PC-3 (cell line): ENCODE results near the gene FILIP1L. TPM values are rescaled to one million over a fixed set of nuclear protein-coding genes. Genes with fewer than 3 reads are reported as not detected.

Experiments
- ATAC-seq: fragments of 200-7000 bp; cut with Tn5 transposase; 2 replicates; pipeline ENCODE4 v1.9.1; 2020; ENCODE audit warnings: mild to moderate bottlenecking, moderate library complexity
- BruUV-seq: library from RNA; stranded (reverse); fragments of 400-500 nt; replicated peaks from 2 replicates; lab custom pipeline; 2021; lab: Mats Ljungman, UMichigan
- CTCF ChIA-PET: fragments of 300-600 bp; sonication (Branson Sonifier 250); formaldehyde crosslinking; loops from one replicate; lab custom pipeline; 2022; ENCODE audit warnings: antibody characterized with exemption; lab: Charles Lee
- POLR2A ChIA-PET: fragments of 300-600 bp; sonication (Branson Sonifier 250); formaldehyde crosslinking; loops from one replicate; lab custom pipeline; 2022; ENCODE audit warnings: antibody characterized with exemption; ENCODE audit not compliant: unreplicated experiment; lab: Charles Lee
- DNase-seq: peaks from one replicate; pipeline ENCODE4 v3.0.0-alpha.2; 2015
- H2AFZ ChIP-seq: fragments of 300-600 bp; sonication (generic); 2 replicates; pipeline ENCODE4 v1.6.0; 2016; ENCODE audit warnings: antibody characterized with exemption, low read length
- H3F3A ChIP-seq: fragments of 300-600 bp; sonication (generic); one replicate; pipeline ENCODE4 v1.6.0; 2017; ENCODE audit warnings: antibody characterized with exemption, low read length, control low read depth, mild to moderate bottlenecking; ENCODE audit not compliant: unreplicated experiment
- H3K27ac ChIP-seq: fragments of 300-600 bp; sonication (generic); 2 replicates; pipeline ENCODE4 v1.5.1; 2016; ENCODE audit warnings: mild to moderate bottlenecking, low read length
- H3K27me3 ChIP-seq: fragments of 300-600 bp; sonication (generic); 2 replicates; pipeline ENCODE4 v1.6.1; 2016; ENCODE audit warnings: low read length, mixed read lengths
- H3K36me3 ChIP-seq: fragments of 300-600 bp; sonication (generic); 2 replicates; pipeline ENCODE4 v1.6.1; 2016; ENCODE audit warnings: low read depth, mixed run types, low read length, mixed read lengths
- H3K4me1 ChIP-seq: fragments of 300-600 bp; sonication (generic); 2 replicates; pipeline ENCODE4 v1.5.1; 2016; ENCODE audit warnings: low read length; ENCODE audit not compliant: insufficient read depth
- H3K4me2 ChIP-seq: fragments of 300-600 bp; sonication (generic); 2 replicates; pipeline ENCODE4 v1.6.0; 2016; ENCODE audit warnings: low read length
- H3K4me3 ChIP-seq: fragments of 300-600 bp; sonication (generic); 2 replicates; pipeline ENCODE4 v1.5.1; 2016; ENCODE audit warnings: mild to moderate bottlenecking, low read length, mixed read lengths
- H3K79me2 ChIP-seq: fragments of 300-600 bp; sonication (generic); 2 replicates; pipeline ENCODE4 v1.6.1; 2017; ENCODE audit warnings: low read length, mixed read lengths
- H3K9ac ChIP-seq: fragments of 300-600 bp; sonication (generic); 2 replicates; pipeline ENCODE4 v1.6.0; 2016; ENCODE audit warnings: mild to moderate bottlenecking, low read length
- H3K9me2 ChIP-seq: fragments of 300-600 bp; sonication (generic); replicated peaks from 2 replicates; pipeline ENCODE4 v1.6.1; 2016; ENCODE audit warnings: mixed run types, low read length, mixed read lengths
- H3K9me3 ChIP-seq: fragments of 300-600 bp; sonication (generic); 2 replicates; pipeline ENCODE4 v1.6.1; 2016; ENCODE audit warnings: low read length, mixed read lengths
- H4K20me1 ChIP-seq: fragments of 300-600 bp; sonication (generic); 2 replicates; pipeline ENCODE4 v1.6.1; 2016; ENCODE audit warnings: low read length, mixed read lengths
- EZH2 ChIP-seq: fragments of 300-600 bp; sonication (generic); IDR thresholded peaks from one replicate; pipeline ENCODE4 v1.6.1; 2017; ENCODE audit warnings: antibody characterized with exemption, mild to moderate bottlenecking, low read length; ENCODE audit not compliant: unreplicated experiment
- EZH2phosphoT487 ChIP-seq: fragments of 300-600 bp; sonication (generic); IDR thresholded peaks from 2 replicates; pipeline ENCODE4 v1.6.1; 2018; ENCODE audit warnings: mild to moderate bottlenecking, antibody characterized with exemption, low read length, borderline replicate concordance
- intact Hi-C: fragments of 100-400 bp; cut with micrococcal nuclease; formaldehyde crosslinking; loops from 2 replicates; pipeline ENCODE4 v1.9.0; 2023
- total RNA-seq: library from RNA; depleted of rRNA; stranded (reverse); fragments of >200 nt; gene quantifications from 2 replicates; pipeline ENCODE4 v1.2.3, GENCODE V29; 2014
- TF ChIP-seq, protein P1 (sequence below): fragments of 300-600 bp; sonication (generic); conservative IDR thresholded peaks from 2 replicates; pipeline ENCODE4 v1.5.1; 2017; ENCODE audit warnings: antibody characterized with exemption, low read depth, mild to moderate bottlenecking, low read length

FILIP1L gene
- total RNA-seq, 1 experiment from 2014 or later, result not detected

DNA sequence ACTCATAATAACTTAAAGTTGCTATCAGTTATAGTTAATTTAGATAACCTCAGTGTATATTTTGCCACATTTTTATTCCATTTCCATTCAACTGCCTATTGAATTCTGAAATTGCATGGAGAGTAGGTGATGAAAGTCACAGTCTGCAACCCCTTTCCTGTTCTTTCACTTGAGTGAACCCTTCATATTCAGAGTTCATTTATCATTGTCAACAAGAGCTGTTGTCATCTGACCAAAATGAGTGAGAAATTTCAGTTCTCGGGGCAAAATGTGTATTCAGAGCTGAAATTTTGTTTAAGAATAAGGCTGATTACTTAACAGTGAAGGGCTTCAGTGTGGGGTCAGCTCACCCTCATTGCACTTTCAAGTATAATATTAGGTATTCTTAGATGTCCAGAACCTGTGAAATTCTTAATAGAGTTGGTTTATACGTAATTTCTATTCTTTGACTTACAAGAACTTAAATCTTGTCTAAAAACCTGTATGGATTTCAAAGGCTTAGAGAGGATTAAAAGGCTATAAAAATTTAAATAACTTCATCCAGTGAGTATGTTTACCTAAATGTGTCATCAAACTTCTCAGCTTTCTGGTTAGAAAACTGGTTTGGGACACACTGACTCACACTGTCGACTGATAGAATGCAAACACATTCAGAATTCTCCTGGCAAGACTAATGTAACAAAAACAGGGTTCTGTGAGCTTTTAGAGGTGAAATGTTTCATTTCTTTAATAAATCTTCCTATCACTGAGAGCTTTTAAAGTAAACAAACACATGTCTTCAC is 204.4 kb downstream of the FILIP1L start:
- Histone ChIP-seq H3K4me1 (peaks cover 55% of the 10 kb centered on the region), H3K79me2 (peaks cover 71% of the 10 kb centered on the region), H3K4me3 (peak overlapping the region; percentile 50), H3F3A (peaks cover 8% of the 10 kb centered on the region), H3K9me2 (no peaks in the 10 kb centered on the region), H3K4me2 (peak overlapping the region; percentile 81), H3K9ac (peak overlapping the region; percentile 43), H4K20me1 (no peaks in the 10 kb centered on the region), H3K36me3 (no peaks in the 10 kb centered on the region), H3K27ac (peak overlapping the region; percentile 87), H3K27me3 (no peaks in the 10 kb centered on the region), H3K9me3 (no peaks in the 10 kb centered on the region), H2AFZ (no peak overlapping the region)
- intact Hi-C loops, result loop anchor here (1.0 kb wide), 2 partner anchors 9 to 137 kb away; no protein-coding TSS in a partner anchor
- ChIA-PET POLR2A (interaction anchor here (0.6 to 1.0 kb wide), 2 partner anchors 48 to 67 kb away, joined by 4 to 6 read pairs; no protein-coding TSS in a partner anchor), CTCF (interaction anchor here (0.5 to 0.7 kb wide), 3 partner anchors 67 to 344 kb away, joined by 4 to 6 read pairs (median 5); no protein-coding TSS in a partner anchor)
- TF ChIP-seq, protein P1, sequence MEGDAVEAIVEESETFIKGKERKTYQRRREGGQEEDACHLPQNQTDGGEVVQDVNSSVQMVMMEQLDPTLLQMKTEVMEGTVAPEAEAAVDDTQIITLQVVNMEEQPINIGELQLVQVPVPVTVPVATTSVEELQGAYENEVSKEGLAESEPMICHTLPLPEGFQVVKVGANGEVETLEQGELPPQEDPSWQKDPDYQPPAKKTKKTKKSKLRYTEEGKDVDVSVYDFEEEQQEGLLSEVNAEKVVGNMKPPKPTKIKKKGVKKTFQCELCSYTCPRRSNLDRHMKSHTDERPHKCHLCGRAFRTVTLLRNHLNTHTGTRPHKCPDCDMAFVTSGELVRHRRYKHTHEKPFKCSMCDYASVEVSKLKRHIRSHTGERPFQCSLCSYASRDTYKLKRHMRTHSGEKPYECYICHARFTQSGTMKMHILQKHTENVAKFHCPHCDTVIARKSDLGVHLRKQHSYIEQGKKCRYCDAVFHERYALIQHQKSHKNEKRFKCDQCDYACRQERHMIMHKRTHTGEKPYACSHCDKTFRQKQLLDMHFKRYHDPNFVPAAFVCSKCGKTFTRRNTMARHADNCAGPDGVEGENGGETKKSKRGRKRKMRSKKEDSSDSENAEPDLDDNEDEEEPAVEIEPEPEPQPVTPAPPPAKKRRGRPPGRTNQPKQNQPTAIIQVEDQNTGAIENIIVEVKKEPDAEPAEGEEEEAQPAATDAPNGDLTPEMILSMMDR, result no peak
- TF ChIP-seq EZH2phosphoT487 (no peak), EZH2 (no peak)
- DNase-seq (peak; percentile 98), ATAC-seq (peak; percentile 94)
- no TSS peak for BruUV-seq

DNA sequence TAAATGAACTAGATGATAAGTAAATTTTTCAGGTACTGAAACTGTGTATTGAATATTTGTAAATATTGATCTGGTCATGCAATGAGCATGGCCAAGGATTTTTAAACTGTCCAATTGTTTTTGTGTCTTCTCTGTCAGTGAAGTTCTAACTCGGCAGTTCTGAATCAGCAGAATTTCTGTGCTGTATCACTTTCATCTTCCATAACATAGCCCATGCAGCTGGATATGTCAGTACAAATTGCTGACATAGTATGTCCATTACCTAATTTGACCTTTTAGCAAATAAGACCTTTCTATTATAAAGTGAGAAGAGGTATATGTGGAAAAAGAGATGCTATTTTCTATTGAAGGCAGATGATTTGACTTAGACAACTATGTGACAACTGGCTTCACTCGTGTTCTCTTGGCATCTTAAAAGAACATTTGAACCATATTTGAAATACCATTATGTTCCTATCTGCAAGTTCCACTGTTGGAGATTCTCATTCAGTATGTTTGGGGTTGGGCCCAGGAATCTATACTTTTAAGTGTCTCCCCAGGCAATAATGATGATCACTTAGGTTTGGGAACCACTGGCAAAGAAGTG is 206.2 kb downstream of the FILIP1L start:
- Histone ChIP-seq H3K4me3 (no peak overlapping the region), H3K79me2 (peaks cover 74% of the 10 kb centered on the region), H3K9me3 (no peaks in the 10 kb centered on the region), H3F3A (peaks cover 8% of the 10 kb centered on the region), H3K9ac (no peak overlapping the region), H3K9me2 (no peaks in the 10 kb centered on the region), H4K20me1 (no peaks in the 10 kb centered on the region), H2AFZ (no peak overlapping the region), H3K36me3 (no peaks in the 10 kb centered on the region), H3K4me1 (peaks cover 55% of the 10 kb centered on the region), H3K27ac (no peak overlapping the region), H3K4me2 (no peak overlapping the region), H3K27me3 (no peaks in the 10 kb centered on the region)
- POLR2A ChIA-PET, result no interaction called here
- CTCF ChIA-PET, result no interaction called here
- no peak for ATAC-seq
- intact Hi-C loops, result no loop called here
- BruUV-seq, result no TSS peak
- TF ChIP-seq EZH2phosphoT487, result no peak
- TF ChIP-seq, protein P1, result no peak
- no peak for TF ChIP-seq EZH2
- peak; percentile 7 for DNase-seq
